GM12878 (cell line): ENCODE results near the gene TEKT5.
A peak's percentile ranks its signal among the peaks of the same experiment; 100 is the strongest.

Source experiments
- BACH1 ChIP-seq: fragments of 450-650 bp; IDR thresholded peaks from 2 replicates; pipeline ENCODE4 v1.6.1; 2017; ENCODE audit warnings: mild to moderate bottlenecking, borderline replicate concordance
- POLR2AphosphoS5 ChIP-seq: IDR thresholded peaks from 2 replicates; pipeline ENCODE4 v1.6.1; 2011; ENCODE audit warnings: mild to moderate bottlenecking, low read length, inconsistent platforms
- SIN3A ChIP-seq: IDR thresholded peaks from 2 replicates; pipeline ENCODE4 v1.6.1; 2012; ENCODE audit warnings: low read depth, low read length, improper control_type of control experiment
- SRF ChIP-seq, 2 experiments: IDR thresholded peaks; 2 replicates each; pipeline ENCODE4 v1.6.1; 2011; ENCODE audit warnings: low read depth in 2 of 2, low read length in 2 of 2, mild to moderate bottlenecking in 1 of 2, moderate library complexity in 1 of 2
- TF ChIP-seq, protein P1 (sequence below): fragments of 450-650 bp; formaldehyde crosslinking; IDR thresholded peaks from 2 replicates; pipeline ENCODE4 v1.4.0; 2020; ENCODE audit warnings: mild to moderate bottlenecking, moderate library complexity
- TF ChIP-seq, protein P2 (sequence below): fragments of 450-650 bp; IDR thresholded peaks from 2 replicates; pipeline ENCODE4 v1.6.1; 2016; ENCODE audit warnings: mild to moderate bottlenecking, moderate library complexity, borderline replicate concordance
- TF ChIP-seq, protein P3 (sequence below), 3 experiments: IDR thresholded peaks in 2 of 3; conservative IDR thresholded peaks in 1 of 3; 2 replicates each; pipeline ENCODE4 v1.5.1; 2011; ENCODE audit warnings: low read depth in 3 of 3, low read length in 3 of 3, mild to moderate bottlenecking in 3 of 3, control low read depth in 2 of 3, moderate library complexity in 2 of 3, inconsistent platforms in 1 of 3, mixed read lengths in 1 of 3; ENCODE audit not compliant: control insufficient read depth in 2 of 3, insufficient read depth in 1 of 3; ENCODE audit errors: extremely low read depth in 1 of 3

DNA sequence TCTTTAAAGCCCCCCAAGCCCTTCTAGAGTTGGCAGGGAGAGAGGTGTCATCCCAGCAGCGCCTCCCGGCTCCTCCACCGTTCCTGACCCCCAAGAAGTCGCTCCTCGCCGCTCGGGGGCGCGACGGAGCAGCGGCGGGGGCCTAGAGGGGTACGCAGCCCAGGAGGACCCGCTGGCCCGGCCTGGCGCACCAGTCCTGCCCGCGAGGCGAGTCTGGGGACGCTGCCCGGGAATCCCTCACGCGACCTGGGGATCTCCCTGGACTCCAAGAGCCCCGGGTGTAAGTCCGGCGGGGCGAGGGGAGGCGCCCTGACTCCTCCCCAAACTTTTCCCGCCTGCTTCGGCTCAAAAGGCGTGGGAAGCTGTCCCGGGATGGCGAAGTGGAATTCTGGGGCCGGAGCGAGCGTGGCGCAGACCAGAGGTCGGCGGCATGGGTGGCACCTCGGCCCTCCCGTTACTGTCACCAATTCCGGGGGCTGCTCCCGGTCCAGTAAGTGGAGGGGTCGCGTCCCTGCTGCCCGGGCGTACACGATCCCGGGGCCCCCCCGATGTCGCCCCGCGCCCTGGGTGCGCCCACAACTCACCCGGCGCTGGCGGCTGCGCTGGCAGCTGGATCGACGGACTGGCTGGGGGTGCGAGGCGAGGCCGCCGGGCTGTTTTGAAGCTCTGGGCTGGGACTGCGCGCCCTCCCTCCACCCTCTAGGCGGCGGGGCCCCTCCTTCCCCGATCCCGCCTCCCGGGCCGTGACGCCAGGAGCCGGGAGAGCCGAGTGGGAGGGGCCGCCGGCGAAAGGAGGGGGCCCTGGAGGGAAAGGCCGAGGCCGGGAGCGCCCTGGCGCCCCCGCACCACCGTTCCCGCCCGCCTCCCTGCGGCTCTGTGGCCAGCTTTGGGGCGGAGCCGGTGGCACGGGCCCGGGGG, 114.5 kb downstream of the TEKT5 start, which contains the start of gene EMP2:
- no peak for TF ChIP-seq SRF (IDR thresholded peaks at IDR 0.05; ENCODE audit: low read depth in 2 of 2, low read length in 2 of 2)
- TF ChIP-seq, protein P1, sequence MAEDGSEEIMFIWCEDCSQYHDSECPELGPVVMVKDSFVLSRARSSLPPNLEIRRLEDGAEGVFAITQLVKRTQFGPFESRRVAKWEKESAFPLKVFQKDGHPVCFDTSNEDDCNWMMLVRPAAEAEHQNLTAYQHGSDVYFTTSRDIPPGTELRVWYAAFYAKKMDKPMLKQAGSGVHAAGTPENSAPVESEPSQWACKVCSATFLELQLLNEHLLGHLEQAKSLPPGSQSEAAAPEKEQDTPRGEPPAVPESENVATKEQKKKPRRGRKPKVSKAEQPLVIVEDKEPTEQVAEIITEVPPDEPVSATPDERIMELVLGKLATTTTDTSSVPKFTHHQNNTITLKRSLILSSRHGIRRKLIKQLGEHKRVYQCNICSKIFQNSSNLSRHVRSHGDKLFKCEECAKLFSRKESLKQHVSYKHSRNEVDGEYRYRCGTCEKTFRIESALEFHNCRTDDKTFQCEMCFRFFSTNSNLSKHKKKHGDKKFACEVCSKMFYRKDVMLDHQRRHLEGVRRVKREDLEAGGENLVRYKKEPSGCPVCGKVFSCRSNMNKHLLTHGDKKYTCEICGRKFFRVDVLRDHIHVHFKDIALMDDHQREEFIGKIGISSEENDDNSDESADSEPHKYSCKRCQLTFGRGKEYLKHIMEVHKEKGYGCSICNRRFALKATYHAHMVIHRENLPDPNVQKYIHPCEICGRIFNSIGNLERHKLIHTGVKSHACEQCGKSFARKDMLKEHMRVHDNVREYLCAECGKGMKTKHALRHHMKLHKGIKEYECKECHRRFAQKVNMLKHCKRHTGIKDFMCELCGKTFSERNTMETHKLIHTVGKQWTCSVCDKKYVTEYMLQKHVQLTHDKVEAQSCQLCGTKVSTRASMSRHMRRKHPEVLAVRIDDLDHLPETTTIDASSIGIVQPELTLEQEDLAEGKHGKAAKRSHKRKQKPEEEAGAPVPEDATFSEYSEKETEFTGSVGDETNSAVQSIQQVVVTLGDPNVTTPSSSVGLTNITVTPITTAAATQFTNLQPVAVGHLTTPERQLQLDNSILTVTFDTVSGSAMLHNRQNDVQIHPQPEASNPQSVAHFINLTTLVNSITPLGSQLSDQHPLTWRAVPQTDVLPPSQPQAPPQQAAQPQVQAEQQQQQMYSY = no peak
- TF ChIP-seq, protein P2, sequence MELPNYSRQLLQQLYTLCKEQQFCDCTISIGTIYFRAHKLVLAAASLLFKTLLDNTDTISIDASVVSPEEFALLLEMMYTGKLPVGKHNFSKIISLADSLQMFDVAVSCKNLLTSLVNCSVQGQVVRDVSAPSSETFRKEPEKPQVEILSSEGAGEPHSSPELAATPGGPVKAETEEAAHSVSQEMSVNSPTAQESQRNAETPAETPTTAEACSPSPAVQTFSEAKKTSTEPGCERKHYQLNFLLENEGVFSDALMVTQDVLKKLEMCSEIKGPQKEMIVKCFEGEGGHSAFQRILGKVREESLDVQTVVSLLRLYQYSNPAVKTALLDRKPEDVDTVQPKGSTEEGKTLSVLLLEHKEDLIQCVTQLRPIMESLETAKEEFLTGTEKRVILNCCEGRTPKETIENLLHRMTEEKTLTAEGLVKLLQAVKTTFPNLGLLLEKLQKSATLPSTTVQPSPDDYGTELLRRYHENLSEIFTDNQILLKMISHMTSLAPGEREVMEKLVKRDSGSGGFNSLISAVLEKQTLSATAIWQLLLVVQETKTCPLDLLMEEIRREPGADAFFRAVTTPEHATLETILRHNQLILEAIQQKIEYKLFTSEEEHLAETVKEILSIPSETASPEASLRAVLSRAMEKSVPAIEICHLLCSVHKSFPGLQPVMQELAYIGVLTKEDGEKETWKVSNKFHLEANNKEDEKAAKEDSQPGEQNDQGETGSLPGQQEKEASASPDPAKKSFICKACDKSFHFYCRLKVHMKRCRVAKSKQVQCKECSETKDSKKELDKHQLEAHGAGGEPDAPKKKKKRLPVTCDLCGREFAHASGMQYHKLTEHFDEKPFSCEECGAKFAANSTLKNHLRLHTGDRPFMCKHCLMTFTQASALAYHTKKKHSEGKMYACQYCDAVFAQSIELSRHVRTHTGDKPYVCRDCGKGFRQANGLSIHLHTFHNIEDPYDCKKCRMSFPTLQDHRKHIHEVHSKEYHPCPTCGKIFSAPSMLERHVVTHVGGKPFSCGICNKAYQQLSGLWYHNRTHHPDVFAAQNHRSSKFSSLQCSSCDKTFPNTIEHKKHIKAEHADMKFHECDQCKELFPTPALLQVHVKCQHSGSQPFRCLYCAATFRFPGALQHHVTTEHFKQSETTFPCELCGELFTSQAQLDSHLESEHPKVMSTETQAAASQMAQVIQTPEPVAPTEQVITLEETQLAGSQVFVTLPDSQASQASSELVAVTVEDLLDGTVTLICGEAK = no peak
- no peak for TF ChIP-seq BACH1
- TF ChIP-seq, protein P3, sequence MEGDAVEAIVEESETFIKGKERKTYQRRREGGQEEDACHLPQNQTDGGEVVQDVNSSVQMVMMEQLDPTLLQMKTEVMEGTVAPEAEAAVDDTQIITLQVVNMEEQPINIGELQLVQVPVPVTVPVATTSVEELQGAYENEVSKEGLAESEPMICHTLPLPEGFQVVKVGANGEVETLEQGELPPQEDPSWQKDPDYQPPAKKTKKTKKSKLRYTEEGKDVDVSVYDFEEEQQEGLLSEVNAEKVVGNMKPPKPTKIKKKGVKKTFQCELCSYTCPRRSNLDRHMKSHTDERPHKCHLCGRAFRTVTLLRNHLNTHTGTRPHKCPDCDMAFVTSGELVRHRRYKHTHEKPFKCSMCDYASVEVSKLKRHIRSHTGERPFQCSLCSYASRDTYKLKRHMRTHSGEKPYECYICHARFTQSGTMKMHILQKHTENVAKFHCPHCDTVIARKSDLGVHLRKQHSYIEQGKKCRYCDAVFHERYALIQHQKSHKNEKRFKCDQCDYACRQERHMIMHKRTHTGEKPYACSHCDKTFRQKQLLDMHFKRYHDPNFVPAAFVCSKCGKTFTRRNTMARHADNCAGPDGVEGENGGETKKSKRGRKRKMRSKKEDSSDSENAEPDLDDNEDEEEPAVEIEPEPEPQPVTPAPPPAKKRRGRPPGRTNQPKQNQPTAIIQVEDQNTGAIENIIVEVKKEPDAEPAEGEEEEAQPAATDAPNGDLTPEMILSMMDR (IDR thresholded peaks at IDR 0.05 in 2 of 3, conservative IDR thresholded peaks at IDR 0.05 in 1 of 3; ENCODE audit: control insufficient read depth in 2 of 3, extremely low read depth in 1 of 3, insufficient read depth in 1 of 3, low read depth in 3 of 3, low read length in 3 of 3) = peak; percentile 7 to 23 (median 13); a peak in 2 of 6 replicates
- no peak for TF ChIP-seq SIN3A
- TF ChIP-seq POLR2AphosphoS5 = no peak
